Cardiac muscle cell (in vitro differentiated cells and primary cell): Measurements from ENCODE around the gene UCP2. TPM values are rescaled to one million over a fixed set of nuclear protein-coding genes. Genes with fewer than 3 reads are reported as not detected.

ENCODE experiments used
- DNase-seq, 2 donors: peaks; one replicate each; pipeline versions ENCODE4 v3.0.0 to v3.0.0-alpha.2; 2010 to 2017; ENCODE audit warnings: low read depth in 1 of 2, low spot score in 1 of 2
- H3K27ac ChIP-seq: fragments of 200-600 bp; sonication (generic); 2 replicates; pipeline ENCODE4 v1.5.1; 2016
- H3K27me3 ChIP-seq: fragments of 200-600 bp; sonication (generic); 2 replicates; pipeline ENCODE4 v1.6.0; 2016; ENCODE audit warnings: control low read depth
- H3K36me3 ChIP-seq: fragments of 200-600 bp; sonication (generic); 2 replicates; pipeline ENCODE4 v1.5.1; 2016; ENCODE audit warnings: control low read depth
- H3K4me1 ChIP-seq: fragments of 200-600 bp; sonication (generic); 2 replicates; pipeline ENCODE4 v1.8.1; 2017; ENCODE audit warnings: low read depth, mild to moderate bottlenecking, mixed run types
- H3K4me3 ChIP-seq: fragments of 200-600 bp; sonication (generic); 2 replicates; pipeline ENCODE4 v1.5.1; 2016; ENCODE audit warnings: mild to moderate bottlenecking
- H3K9me3 ChIP-seq: fragments of 200-600 bp; sonication (generic); 2 replicates; pipeline ENCODE4 v1.5.1; 2017; ENCODE audit warnings: low read depth, mild to moderate bottlenecking, control low read depth
- polyA plus RNA-seq: library from polyadenylated mRNA; unstranded; fragments of >200 nt; fragmentation: Nextera tagmentation; extraction: Ambion mirVana; gene quantifications from 2 replicates; pipeline ENCODE4 v1.2.1, GENCODE V29; 2016
- total RNA-seq: library from RNA; depleted of rRNA; stranded (reverse); fragments of >200 nt; gene quantifications from 2 replicates; pipeline ENCODE4 v1.2.3, GENCODE V29; 2016
- TF ChIP-seq, protein P1 (sequence below): IDR thresholded peaks from 2 replicates; pipeline ENCODE4 v1.5.1; 2012; ENCODE audit warnings: low read depth, mild to moderate bottlenecking, low read length

UCP2 gene
- total RNA-seq (4.7 and 25.9 TPM in 2 replicates), polyA plus RNA-seq (34.8 and 57.8 TPM in 2 replicates)

DNA sequence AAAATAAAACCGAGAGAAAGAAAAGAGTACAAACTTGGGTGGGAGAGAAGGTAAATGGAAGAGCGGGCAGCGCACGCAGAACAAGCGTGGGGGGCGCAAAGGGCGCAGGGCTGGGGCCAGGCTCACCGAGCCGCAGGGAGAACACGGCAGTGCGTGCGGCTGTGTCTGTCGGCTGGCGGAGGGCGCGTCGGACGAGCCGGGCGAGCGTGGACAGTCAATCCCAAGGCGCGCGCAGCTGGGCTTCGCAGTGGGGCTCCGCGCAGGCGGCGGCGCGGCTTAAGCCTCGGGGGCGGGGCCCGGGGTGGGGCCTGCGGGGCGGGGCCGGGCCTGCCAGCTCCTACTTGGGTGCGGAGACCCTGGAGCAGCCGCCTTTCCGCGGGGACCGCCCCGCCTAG lies at the start of gene UCP2:
Gene UCP2 (minus strand): TSS at position 249 of the 395 bp plus-strand sequence. CDS start 4,465 bp downstream, outside the sequence.
- H3K4me1 ChIP-seq: peaks cover 8% of the 10 kb centered on the region
- H3K9me3 ChIP-seq: no peaks in the 10 kb centered on the region
- H3K27ac ChIP-seq: peak within 1 kb of the TSS; percentile 58
- TF ChIP-seq, protein P1, sequence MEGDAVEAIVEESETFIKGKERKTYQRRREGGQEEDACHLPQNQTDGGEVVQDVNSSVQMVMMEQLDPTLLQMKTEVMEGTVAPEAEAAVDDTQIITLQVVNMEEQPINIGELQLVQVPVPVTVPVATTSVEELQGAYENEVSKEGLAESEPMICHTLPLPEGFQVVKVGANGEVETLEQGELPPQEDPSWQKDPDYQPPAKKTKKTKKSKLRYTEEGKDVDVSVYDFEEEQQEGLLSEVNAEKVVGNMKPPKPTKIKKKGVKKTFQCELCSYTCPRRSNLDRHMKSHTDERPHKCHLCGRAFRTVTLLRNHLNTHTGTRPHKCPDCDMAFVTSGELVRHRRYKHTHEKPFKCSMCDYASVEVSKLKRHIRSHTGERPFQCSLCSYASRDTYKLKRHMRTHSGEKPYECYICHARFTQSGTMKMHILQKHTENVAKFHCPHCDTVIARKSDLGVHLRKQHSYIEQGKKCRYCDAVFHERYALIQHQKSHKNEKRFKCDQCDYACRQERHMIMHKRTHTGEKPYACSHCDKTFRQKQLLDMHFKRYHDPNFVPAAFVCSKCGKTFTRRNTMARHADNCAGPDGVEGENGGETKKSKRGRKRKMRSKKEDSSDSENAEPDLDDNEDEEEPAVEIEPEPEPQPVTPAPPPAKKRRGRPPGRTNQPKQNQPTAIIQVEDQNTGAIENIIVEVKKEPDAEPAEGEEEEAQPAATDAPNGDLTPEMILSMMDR: no peak
- no peaks in the 10 kb centered on the region for H3K27me3 ChIP-seq
- H3K36me3 ChIP-seq: no peaks in the 10 kb centered on the region
- H3K4me3 ChIP-seq: peak within 1 kb of the TSS; percentile 45
- DNase-seq: peak; percentile 76 to 92

- no peaks in the 10 kb centered on the region for H3K4me1 ChIP-seq
- DNase-seq: no peak
- no peak overlapping the region for H3K4me3 ChIP-seq
- no peaks in the 10 kb centered on the region for H3K27me3 ChIP-seq
- H3K27ac ChIP-seq: no peak overlapping the region
- no peaks in the 10 kb centered on the region for H3K9me3 ChIP-seq
- TF ChIP-seq, protein P1: no peak
- peaks cover 28% of the 10 kb centered on the region for H3K36me3 ChIP-seq
These were observed 48.4 kb upstream of the UCP2 start for GRCh38 chr11:74030723-74031676.

DNA sequence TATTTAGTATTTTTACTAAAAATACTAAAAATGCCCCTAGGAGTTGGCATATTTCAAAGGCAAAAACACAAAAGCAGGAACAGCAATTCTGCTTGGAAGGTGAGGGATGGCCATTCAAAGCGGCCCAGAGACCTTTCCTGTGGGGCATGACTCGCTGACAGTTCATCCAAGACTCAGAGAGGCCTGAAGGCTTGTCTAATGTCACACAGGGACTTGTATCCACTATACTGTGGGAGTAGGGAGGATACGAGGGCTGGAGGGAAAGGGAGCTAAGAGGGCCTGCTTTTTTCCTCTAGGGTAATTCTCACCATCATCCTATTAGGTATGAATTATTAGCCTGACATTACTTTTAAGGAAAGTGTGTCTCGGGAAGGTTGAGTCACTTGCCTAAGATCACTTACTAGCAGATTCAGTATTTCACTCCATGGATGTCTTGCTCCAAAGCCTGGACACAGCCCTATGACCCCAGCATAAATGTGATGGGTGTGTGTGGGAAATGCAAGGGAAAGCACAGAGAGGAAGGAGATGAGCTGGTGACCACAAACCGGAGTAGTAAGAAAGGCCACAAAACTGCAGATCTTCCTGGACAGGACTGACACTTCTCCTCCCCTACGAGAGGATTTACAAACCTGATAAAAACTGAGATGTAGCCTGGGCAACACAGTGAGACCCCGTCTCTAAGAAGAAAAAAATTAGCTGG lies 43.0 kb upstream of the UCP2 start:
- Histone ChIP-seq H3K4me1 (no peaks in the 10 kb centered on the region), H3K9me3 (no peaks in the 10 kb centered on the region), H3K27ac (no peak overlapping the region), H3K36me3 (no peaks in the 10 kb centered on the region), H3K27me3 (no peaks in the 10 kb centered on the region), H3K4me3 (no peak overlapping the region)
- no peak for DNase-seq
- TF ChIP-seq, protein P1: no peak

DNA sequence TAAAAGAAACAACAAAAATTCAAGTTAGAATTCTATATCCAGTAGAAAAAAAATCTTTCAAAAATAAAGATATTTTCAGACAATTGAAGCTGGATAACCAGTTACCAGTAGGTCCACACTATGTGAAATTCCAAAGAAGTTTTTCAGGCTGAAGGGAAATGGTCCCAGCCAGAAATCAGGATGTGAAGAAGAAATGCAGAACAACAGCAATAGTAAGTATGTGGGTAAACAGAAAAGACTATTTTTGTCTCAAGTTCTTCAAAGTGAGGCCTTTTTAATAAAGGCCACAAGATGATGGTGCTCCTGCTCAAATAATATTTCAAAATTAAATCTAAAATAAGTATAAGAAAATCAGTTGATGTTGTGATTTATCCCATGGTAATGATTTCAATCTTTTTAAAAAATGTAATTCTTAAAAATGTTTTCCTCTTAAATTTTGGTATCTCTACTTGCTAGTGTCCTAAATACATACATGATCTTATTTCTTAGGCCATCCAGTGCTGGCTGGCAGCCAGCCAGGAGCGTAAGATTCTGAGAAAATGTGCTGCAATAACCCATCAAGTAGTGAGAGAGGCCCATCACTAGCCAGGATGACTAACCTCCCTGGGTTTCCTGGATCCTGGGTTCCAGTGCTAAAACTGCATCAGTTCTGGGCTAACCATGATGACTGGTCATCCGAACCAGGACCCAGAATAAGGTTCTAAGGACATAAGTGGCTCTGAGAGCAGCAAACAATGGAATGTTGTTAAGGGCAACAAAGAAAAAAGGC lies 41.8 kb upstream of the UCP2 start:
- Histone ChIP-seq H3K36me3 (no peaks in the 10 kb centered on the region), H3K9me3 (no peaks in the 10 kb centered on the region), H3K27me3 (no peaks in the 10 kb centered on the region), H3K4me1 (no peaks in the 10 kb centered on the region), H3K4me3 (no peak overlapping the region), H3K27ac (no peak overlapping the region)
- TF ChIP-seq, protein P1: no peak
- peak in 1 of 2 donors; percentile 93 for DNase-seq

DNA sequence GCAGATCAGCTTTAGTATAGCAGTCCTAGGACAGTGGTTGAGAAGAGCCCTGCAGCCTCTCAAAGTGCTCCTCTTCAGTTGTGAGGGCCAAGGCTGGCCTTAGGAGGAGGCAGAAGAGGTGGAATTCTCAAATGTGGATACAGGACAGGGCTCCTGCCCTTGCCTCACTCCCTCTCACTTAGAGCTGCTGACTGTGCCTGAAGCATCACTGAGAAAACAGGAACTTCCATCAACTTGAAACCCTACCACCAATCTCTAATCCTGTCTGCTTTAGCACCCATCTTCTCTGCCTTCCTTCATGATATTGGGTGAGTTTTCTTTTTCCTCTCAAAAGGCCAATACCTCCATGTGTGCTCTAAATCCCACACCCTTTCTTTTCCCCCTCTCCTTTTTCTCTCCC lies 40.6 kb upstream of the UCP2 start:
- TF ChIP-seq, protein P1: no peak

More for the DNA sequence above, 40.6 kb upstream of the UCP2 start:
- Histone ChIP-seq H3K27me3 (no peaks in the 10 kb centered on the region), H3K9me3 (no peaks in the 10 kb centered on the region), H3K4me3 (no peak overlapping the region), H3K27ac (no peak overlapping the region), H3K4me1 (peaks cover 12% of the 10 kb centered on the region), H3K36me3 (no peaks in the 10 kb centered on the region)
- DNase-seq: no peak
